GM12874 (cell line): ENCODE measurements around the gene ZNF516.

Source experiments
- TF ChIP-seq, protein P1 (sequence below): IDR thresholded peaks from 2 replicates; pipeline ENCODE4 v1.5.1; 2011; ENCODE audit warnings: low read depth, mild to moderate bottlenecking, control low read depth, low read length, moderate library complexity; ENCODE audit not compliant: insufficient read depth

ZNF516 gene

DNA sequence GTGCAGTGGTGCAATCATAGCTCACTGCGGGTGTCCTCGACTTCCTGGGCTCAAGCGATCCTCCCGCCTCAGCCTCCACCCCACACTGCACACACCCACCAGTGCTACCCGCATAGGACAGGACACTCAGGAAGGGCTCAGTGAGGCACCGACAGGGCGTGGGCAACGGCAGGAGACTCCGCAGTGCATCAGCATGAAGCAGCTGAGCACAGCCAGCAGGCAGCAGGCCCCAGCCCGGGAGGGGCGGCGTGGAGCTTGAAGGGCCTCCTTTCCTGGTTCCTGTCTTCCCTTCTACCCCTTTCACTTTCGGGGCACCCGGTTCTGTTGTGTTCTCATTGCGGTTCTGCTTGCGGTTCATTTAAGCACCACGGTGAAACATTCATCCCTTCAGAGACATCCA is 89.8 kb downstream of the ZNF516 start:
- TF ChIP-seq, protein P1, sequence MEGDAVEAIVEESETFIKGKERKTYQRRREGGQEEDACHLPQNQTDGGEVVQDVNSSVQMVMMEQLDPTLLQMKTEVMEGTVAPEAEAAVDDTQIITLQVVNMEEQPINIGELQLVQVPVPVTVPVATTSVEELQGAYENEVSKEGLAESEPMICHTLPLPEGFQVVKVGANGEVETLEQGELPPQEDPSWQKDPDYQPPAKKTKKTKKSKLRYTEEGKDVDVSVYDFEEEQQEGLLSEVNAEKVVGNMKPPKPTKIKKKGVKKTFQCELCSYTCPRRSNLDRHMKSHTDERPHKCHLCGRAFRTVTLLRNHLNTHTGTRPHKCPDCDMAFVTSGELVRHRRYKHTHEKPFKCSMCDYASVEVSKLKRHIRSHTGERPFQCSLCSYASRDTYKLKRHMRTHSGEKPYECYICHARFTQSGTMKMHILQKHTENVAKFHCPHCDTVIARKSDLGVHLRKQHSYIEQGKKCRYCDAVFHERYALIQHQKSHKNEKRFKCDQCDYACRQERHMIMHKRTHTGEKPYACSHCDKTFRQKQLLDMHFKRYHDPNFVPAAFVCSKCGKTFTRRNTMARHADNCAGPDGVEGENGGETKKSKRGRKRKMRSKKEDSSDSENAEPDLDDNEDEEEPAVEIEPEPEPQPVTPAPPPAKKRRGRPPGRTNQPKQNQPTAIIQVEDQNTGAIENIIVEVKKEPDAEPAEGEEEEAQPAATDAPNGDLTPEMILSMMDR = no peak

- TF ChIP-seq, protein P1 = no peak
Observed at GRCh38 chr18:76404345-76404831, 90.7 kb downstream of the ZNF516 start.

GRCh38 chr18:76402026-76402990 is 92.7 kb downstream of the ZNF516 start:
- TF ChIP-seq, protein P1 = no peak

- TF ChIP-seq, protein P1 = no peak
Observed at GRCh38 chr18:76401498-76401897, 93.5 kb downstream of the ZNF516 start.

DNA sequence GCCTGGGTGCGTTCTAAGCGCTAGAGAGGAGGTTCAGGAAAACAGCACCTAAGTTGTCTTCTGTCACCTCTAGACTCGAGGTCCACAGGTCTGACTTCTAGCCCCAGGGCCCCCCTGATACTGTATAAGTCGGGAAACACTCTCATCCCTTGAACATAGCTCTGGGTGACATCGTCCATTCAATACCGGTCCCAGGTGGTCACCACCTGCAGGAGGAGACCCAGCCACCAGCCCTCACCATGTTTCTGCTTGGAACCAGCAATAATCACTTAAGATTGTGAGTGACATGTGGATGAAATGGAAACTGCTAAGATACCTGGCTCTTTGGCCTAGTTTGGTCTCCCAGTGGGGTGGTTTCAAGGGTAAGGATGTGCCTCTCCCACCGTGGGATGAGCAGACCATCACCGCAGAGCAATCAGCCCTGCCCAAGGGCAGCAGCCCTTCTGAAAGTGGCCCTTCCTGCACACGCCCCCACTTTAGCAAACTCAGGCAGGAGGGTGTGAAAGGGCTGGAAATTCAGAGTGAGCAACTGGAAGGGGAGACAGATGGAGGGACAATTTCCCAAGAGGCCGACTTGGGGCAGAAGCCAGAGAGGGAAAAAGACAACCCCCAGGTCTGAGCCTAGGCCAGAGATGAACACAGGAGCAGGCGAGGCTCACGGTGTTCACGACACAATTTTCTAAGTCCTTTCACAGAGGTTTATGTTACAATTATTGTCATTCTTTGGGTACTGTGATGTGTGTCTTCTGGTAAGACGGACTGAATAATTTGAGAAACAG is 95.2 kb downstream of the ZNF516 start:
- TF ChIP-seq, protein P1 = no peak

GRCh38 chr18:76398896-76399612 is 96.0 kb downstream of the ZNF516 start:
- TF ChIP-seq, protein P1 = peak; percentile 97
